ENCODE results near the gene AIG1.

DNA sequence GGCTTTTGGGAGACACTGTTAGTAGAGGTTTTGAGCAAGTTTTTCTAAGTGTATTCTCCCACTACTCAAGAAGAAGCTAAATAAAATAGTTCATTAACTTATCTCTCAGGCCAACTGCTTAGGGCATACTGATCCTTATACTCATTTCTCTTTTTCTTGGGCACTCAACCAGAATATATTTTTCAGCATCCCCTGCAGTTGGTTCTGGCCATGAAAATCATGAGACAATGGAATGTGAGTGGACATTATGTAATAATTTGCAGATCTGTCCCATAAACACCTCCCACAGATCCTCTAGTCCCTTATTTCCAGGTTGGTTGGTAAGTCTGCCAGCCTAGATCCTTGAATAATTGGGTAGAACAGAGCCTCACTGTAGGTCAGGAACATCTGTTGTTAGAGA lies 136.7 kb downstream of the AIG1 start:
- TF ChIP-seq, protein P1, sequence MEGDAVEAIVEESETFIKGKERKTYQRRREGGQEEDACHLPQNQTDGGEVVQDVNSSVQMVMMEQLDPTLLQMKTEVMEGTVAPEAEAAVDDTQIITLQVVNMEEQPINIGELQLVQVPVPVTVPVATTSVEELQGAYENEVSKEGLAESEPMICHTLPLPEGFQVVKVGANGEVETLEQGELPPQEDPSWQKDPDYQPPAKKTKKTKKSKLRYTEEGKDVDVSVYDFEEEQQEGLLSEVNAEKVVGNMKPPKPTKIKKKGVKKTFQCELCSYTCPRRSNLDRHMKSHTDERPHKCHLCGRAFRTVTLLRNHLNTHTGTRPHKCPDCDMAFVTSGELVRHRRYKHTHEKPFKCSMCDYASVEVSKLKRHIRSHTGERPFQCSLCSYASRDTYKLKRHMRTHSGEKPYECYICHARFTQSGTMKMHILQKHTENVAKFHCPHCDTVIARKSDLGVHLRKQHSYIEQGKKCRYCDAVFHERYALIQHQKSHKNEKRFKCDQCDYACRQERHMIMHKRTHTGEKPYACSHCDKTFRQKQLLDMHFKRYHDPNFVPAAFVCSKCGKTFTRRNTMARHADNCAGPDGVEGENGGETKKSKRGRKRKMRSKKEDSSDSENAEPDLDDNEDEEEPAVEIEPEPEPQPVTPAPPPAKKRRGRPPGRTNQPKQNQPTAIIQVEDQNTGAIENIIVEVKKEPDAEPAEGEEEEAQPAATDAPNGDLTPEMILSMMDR (conservative IDR thresholded peaks at IDR 0.05; ENCODE audit: low read length) = no peak
- no peak for TF ChIP-seq EZH2phosphoT487 (IDR thresholded peaks at IDR 0.05; ENCODE audit: borderline replicate concordance, low read depth, low read length)
